Loucy (cell line): ENCODE results near the gene NETO2.

Experiments
- CTCF ChIP-seq: fragments of 200-600 bp; sonication (generic); conservative IDR thresholded peaks from 2 replicates; pipeline ENCODE4 v1.5.1; 2014; ENCODE audit warnings: mild to moderate bottlenecking, antibody characterized with exemption, low read length
- EZH2phosphoT487 ChIP-seq: fragments of 200-600 bp; IDR thresholded peaks from 2 replicates; pipeline ENCODE4 v1.6.1; 2018; ENCODE audit warnings: antibody characterized with exemption, mild to moderate bottlenecking, moderate library complexity, borderline replicate concordance

- TF ChIP-seq CTCF, result no peak
- TF ChIP-seq EZH2phosphoT487, result no peak
Measured at GRCh38 chr16:47033176-47033575, 110.6 kb downstream of the NETO2 start.
